Sigmoid colon (tissue), 7 donors: ENCODE data around the gene PARD3. TPM values are rescaled to one million over a fixed set of nuclear protein-coding genes. Genes with fewer than 3 reads are reported as not detected.

Experiments
- DNase-seq: peaks from one replicate; pipeline ENCODE4 v3.0.0-alpha.2; 2019
- H3K27ac ChIP-seq, 4 donors: fragments of 200-600 bp; sonication (generic); one replicate each; pipeline ENCODE4 v1.5.1; 2016 to 2019; ENCODE audit warnings: mild to moderate bottlenecking in 1 of 4
- H3K27me3 ChIP-seq, 3 donors: fragments of 200-600 bp; sonication (generic); one replicate each; pipeline ENCODE4 v1.5.1; 2019; ENCODE audit warnings: mild to moderate bottlenecking in 1 of 3
- H3K36me3 ChIP-seq, 4 donors: fragments of 200-600 bp; sonication (generic); one replicate each; pipeline ENCODE4 v1.5.1; 2016 to 2019
- H3K4me1 ChIP-seq, 4 donors: fragments of 200-600 bp; sonication (generic); one replicate each; pipeline ENCODE4 v1.5.1; 2017 to 2019
- H3K4me3 ChIP-seq, 4 donors: fragments of 200-600 bp; sonication (generic); one replicate each; pipeline ENCODE4 v1.5.1; 2017 to 2019; ENCODE audit warnings: mild to moderate bottlenecking in 2 of 4, moderate library complexity in 1 of 4
- H3K9me3 ChIP-seq, 4 donors: fragments of 200-600 bp in 3 of 4; sonication (generic) in 3 of 4; one replicate each; pipeline versions ENCODE4 v1.5.1 to v1.6.1; 2013 to 2019
- EP300 ChIP-seq, 4 donors: sonication (generic); formaldehyde crosslinking; IDR thresholded peaks; one replicate each; pipeline ENCODE4 v1.6.1; 2017; ENCODE audit warnings: antibody characterized with exemption in 4 of 4
- POLR2A ChIP-seq, 2 donors: fragments of 450-650 bp; IDR thresholded peaks; one replicate each; pipeline ENCODE4 v1.6.1; 2016; ENCODE audit warnings: antibody characterized with exemption in 2 of 2, mild to moderate bottlenecking in 2 of 2, moderate library complexity in 2 of 2
- POLR2AphosphoS5 ChIP-seq, 4 donors: sonication (generic); formaldehyde crosslinking; IDR thresholded peaks; one replicate each; pipeline ENCODE4 v1.6.1; 2017; ENCODE audit warnings: antibody characterized with exemption in 4 of 4
- WGBS, 2 donors: extraction: QIAGEN DNeasy Blood & Tissue Kit; methylation state at CpG; one replicate each; pipeline ENCODE4 v1.1.7; 2013; 5-methylcytosine and 5-hydroxymethylcytosine counted together
- intact Hi-C: fragments of 100-400 bp; cut with DNase I; formaldehyde crosslinking; loops from one replicate; pipeline ENCODE4 v1.15.1; 2023
- polyA plus RNA-seq, 3 donors: library from polyadenylated mRNA; stranded (reverse); fragments of 200-250 nt; gene quantifications; one replicate each; pipeline ENCODE4 v1.2.3, GENCODE V29; 2013
- total RNA-seq, 4 donors: library from RNA; depleted of rRNA; stranded (reverse); fragments of >200 nt; gene quantifications; one replicate each; pipeline ENCODE4 v1.1.0, GENCODE V29; 2016
- TF ChIP-seq, protein P1 (sequence below), 4 experiments: fragments of 450-650 bp in 3 of 4; fragments of 200-600 bp in 1 of 4; IDR thresholded peaks; one replicate each; pipeline ENCODE4 v1.5.1; 2016 to 2019; ENCODE audit warnings: antibody characterized with exemption in 4 of 4, mild to moderate bottlenecking in 3 of 4, moderate library complexity in 2 of 4
- donor health status: healthy with polysubstance abuse.
- donor health status: Bipolar disorder and iron deficiency.
- donor health status: healthy.

The PARD3 gene
- total and polyA plus RNA-seq, 7 donors = 17.5 to 96.4 (median 75.9) TPM

DNA sequence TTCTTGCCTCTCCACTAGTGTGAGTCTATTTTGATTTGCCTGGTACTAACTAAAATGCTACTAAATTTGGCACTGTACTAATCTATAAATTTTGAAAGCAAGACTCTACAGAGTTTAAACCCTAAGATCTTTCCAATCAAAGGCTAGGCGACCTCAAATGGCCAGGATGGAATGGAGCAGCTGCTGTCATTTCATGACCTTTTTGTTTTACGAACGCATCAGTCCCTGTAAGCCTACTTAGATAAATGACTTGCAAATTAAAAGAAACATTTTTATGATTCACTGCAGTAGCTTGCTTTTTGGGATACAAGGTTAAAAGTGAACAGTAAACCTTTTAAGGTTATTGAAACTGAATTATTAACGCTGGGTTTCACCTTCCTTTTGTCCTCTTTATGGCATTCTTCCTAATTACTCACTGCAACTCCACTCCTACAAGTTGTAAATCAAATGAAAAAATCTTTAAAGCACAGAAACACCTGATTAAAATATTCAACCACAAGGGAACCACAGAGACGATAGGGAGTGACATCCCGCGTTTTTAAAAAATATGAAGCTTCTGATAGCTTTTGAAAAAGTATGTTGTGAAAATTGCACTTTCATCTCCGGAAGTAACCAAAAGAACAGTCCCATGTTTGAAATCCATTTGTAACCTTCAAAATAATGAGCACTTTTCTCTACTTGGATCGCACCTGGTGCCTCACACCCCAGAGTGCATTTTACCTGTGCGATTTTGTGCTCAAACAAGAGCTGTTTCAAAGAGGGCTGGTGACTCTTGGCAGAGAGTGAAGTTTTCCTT is 595.1 kb downstream of the PARD3 start:
- intact Hi-C loops = no loop called here
- Histone ChIP-seq H3K4me1 (peaks cover 0 to 5% (median 0%) of the 10 kb centered on the region in 4 donors), H3K27me3 (no peaks in the 10 kb centered on the region), H3K4me3 (no peak overlapping the region), H3K27ac (no peak overlapping the region), H3K9me3 (no peaks in the 10 kb centered on the region), H3K36me3 (no peaks in the 10 kb centered on the region)
- TF ChIP-seq POLR2A (IDR thresholded peaks at IDR 0.05) (no peak), POLR2AphosphoS5 (IDR thresholded peaks at IDR 0.05) (no peak)
- whole genome bisulfite sequencing, 2 donors = 69 to 81% methylated on average over 10 of the region's 10 CpGs
- no peak for DNase-seq

DNA sequence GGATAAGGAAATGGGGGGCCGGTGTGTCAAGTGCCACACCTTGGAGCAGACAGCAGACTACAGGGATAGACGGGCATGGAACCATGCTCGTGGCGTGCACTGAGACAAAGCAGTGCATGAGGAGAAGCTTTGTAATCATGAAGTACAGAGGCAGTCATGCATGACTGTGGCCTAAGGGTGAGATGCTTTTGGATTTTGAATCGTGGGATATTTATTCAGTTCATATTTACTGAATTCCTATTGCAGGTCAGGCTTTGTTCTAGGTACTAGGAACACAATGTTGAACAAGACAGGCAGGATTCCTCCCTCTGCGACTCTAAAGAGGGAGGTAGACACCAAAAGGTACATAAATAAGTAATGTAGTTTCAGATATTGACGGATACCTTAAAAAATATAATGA is 597.6 kb downstream of the PARD3 start:
- Histone ChIP-seq H3K27ac (no peak overlapping the region), H3K9me3 (no peaks in the 10 kb centered on the region), H3K27me3 (no peaks in the 10 kb centered on the region), H3K4me3 (no peak overlapping the region), H3K36me3 (no peaks in the 10 kb centered on the region), H3K4me1 (peaks cover 0 to 5% (median 0%) of the 10 kb centered on the region in 4 donors)
- no peak for TF ChIP-seq POLR2AphosphoS5 (IDR thresholded peaks at IDR 0.05)
- TF ChIP-seq POLR2A (IDR thresholded peaks at IDR 0.05) = no peak
- TF ChIP-seq, protein P1, sequence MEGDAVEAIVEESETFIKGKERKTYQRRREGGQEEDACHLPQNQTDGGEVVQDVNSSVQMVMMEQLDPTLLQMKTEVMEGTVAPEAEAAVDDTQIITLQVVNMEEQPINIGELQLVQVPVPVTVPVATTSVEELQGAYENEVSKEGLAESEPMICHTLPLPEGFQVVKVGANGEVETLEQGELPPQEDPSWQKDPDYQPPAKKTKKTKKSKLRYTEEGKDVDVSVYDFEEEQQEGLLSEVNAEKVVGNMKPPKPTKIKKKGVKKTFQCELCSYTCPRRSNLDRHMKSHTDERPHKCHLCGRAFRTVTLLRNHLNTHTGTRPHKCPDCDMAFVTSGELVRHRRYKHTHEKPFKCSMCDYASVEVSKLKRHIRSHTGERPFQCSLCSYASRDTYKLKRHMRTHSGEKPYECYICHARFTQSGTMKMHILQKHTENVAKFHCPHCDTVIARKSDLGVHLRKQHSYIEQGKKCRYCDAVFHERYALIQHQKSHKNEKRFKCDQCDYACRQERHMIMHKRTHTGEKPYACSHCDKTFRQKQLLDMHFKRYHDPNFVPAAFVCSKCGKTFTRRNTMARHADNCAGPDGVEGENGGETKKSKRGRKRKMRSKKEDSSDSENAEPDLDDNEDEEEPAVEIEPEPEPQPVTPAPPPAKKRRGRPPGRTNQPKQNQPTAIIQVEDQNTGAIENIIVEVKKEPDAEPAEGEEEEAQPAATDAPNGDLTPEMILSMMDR (IDR thresholded peaks at IDR 0.05) = no peak
- no peak for TF ChIP-seq EP300 (IDR thresholded peaks at IDR 0.05)
- WGBS, 2 donors = 91 to 93% methylated on average over 7 of the region's 7 CpGs
- intact Hi-C loops = no loop called here
- no peak for DNase-seq

DNA sequence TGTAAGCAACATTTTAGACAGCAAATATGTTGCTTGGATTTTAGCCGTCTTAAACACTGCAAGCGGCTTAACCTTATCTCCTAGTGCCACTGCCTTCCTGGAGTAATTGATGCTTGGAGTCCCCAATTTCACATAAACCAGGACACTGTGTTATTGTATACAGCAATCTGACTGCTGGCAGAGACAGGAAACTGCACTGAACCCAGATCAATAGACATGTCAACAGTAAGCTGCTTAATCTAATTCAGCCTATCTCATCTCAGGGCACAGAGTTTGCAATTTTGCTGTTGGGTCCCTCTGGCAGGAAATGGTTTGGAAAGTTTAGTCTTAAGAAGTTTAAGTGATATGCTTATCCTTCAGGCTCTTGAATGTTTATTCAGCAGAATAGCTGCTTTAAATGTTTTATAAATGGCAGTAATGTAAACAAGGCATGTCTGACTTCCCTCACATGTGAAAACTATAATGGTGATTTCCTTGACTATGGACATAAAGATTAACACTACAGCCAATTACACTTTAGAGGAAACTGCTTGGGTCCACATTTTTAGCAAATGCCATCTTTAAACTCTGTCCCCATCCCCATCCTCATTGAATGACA is 598.6 kb downstream of the PARD3 start:
- Histone ChIP-seq H3K4me1 (peaks cover 0 to 5% (median 0%) of the 10 kb centered on the region in 4 donors), H3K27ac (no peak overlapping the region), H3K9me3 (no peaks in the 10 kb centered on the region), H3K27me3 (no peaks in the 10 kb centered on the region), H3K36me3 (no peaks in the 10 kb centered on the region), H3K4me3 (no peak overlapping the region)
- DNase-seq = no peak
- 74 to 80% methylated on average over 2 of the region's 2 CpGs for WGBS, 2 donors
- TF ChIP-seq POLR2AphosphoS5 (IDR thresholded peaks at IDR 0.05) = no peak
- TF ChIP-seq POLR2A (IDR thresholded peaks at IDR 0.05) = no peak
- TF ChIP-seq EP300 (IDR thresholded peaks at IDR 0.05) = no peak
- TF ChIP-seq, protein P1 (IDR thresholded peaks at IDR 0.05) = no peak
- intact Hi-C loops = no loop called here

DNA sequence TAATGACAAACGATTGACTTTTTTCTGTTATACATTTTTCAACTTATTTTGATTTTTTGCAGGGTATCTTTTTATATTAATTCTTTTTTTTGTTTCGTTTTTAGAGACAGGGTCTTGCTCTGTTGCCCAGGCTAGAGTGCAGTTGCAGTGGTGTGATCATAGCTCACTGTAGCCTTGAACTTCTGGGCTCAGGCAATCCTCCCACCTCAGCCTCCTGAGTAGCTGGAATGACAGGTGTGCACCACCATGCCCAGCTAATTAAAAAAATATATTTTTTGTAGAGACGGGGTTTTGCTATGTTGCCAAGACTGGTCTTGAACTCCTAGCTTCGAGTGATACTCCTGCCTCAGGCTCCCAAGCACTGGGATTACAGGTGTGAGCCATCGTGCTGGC is 601.3 kb downstream of the PARD3 start:
- H3K4me3 ChIP-seq = no peak overlapping the region
- peaks cover 0 to 5% (median 0%) of the 10 kb centered on the region in 4 donors for H3K4me1 ChIP-seq
- intact Hi-C loops = no loop called here
- DNase-seq = no peak
- no peaks in the 10 kb centered on the region for H3K36me3 ChIP-seq
- H3K9me3 ChIP-seq = no peaks in the 10 kb centered on the region
- TF ChIP-seq POLR2AphosphoS5 (IDR thresholded peaks at IDR 0.05) = no peak
- TF ChIP-seq EP300 (IDR thresholded peaks at IDR 0.05) = no peak
- TF ChIP-seq, protein P1 (IDR thresholded peaks at IDR 0.05) = no peak
- no peak for TF ChIP-seq POLR2A (IDR thresholded peaks at IDR 0.05)
- H3K27me3 ChIP-seq = no peaks in the 10 kb centered on the region
- H3K27ac ChIP-seq = no peak overlapping the region
- WGBS, 2 donors = 58 to 84% methylated on average over 5 of the region's 5 CpGs

DNA sequence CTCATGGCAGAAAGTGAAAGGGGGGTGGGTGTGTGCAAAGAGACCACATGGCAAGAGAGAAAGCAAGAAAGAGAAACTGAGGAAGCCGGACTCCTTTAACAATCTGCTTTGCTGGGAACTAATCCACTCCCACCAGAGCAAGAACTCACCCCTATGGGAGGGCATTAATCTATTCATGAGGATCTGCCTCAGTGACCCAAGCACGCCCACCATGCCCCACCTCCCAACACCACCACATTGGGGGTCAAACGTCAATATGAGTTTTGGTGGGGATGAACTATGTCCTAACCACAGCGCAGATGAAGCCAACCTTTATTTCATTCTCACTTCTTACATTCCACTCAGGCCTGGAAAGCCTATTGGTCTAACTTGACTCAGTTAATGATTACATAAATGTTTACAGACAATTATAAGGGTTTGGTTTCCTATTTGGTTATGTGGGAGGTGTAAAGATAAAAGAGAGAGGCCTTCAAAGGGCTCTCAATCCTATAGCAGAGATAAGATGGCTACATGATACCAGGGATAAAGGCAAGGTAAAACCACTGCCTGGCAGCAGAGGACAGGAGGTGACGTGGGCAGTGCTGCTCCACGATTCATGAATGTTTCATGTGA is 601.8 kb downstream of the PARD3 start:
- Histone ChIP-seq H3K27me3 (no peaks in the 10 kb centered on the region), H3K27ac (no peak overlapping the region), H3K9me3 (no peaks in the 10 kb centered on the region), H3K36me3 (no peaks in the 10 kb centered on the region), H3K4me1 (peaks cover 0 to 5% (median 0%) of the 10 kb centered on the region in 4 donors), H3K4me3 (no peak overlapping the region)
- intact Hi-C loops = no loop called here
- TF ChIP-seq POLR2AphosphoS5 (IDR thresholded peaks at IDR 0.05) (no peak), POLR2A (IDR thresholded peaks at IDR 0.05) (no peak), EP300 (IDR thresholded peaks at IDR 0.05) (no peak)
- TF ChIP-seq, protein P1 (IDR thresholded peaks at IDR 0.05) = no peak
- 19 to 71% methylated on average over 6 of the region's 6 CpGs for WGBS, 2 donors
- no peak for DNase-seq
